PC-3 (cell line): Measurements from ENCODE around the gene LIPT2.

ENCODE experiments used
- EZH2phosphoT487 ChIP-seq: fragments of 300-600 bp; sonication (generic); IDR thresholded peaks from 2 replicates; pipeline ENCODE4 v1.6.1; 2018; ENCODE audit warnings: mild to moderate bottlenecking, antibody characterized with exemption, low read length, borderline replicate concordance
- TF ChIP-seq, protein P1 (sequence below): fragments of 300-600 bp; sonication (generic); conservative IDR thresholded peaks from 2 replicates; pipeline ENCODE4 v1.5.1; 2017; ENCODE audit warnings: antibody characterized with exemption, low read depth, mild to moderate bottlenecking, low read length

DNA sequence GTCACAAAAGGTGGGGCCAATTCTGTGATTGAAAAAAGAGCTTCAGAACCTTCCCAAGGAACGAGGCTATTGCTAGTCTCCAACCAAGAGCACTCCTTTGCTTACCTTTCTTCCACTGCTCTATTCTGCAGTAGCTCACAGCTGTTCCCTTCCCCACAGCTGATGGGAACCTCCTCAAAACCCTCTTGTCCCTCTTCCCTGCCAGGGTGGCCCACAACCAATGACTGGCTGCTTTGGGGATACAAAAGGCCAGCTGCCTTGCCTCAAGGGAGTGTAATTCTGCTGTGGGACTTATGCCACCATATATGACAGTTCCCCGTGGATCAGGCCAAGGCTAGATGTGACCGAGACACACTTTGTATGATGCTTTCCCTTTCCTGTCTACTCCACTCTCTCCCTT, 41.2 kb downstream of the LIPT2 start:
- TF ChIP-seq, protein P1, sequence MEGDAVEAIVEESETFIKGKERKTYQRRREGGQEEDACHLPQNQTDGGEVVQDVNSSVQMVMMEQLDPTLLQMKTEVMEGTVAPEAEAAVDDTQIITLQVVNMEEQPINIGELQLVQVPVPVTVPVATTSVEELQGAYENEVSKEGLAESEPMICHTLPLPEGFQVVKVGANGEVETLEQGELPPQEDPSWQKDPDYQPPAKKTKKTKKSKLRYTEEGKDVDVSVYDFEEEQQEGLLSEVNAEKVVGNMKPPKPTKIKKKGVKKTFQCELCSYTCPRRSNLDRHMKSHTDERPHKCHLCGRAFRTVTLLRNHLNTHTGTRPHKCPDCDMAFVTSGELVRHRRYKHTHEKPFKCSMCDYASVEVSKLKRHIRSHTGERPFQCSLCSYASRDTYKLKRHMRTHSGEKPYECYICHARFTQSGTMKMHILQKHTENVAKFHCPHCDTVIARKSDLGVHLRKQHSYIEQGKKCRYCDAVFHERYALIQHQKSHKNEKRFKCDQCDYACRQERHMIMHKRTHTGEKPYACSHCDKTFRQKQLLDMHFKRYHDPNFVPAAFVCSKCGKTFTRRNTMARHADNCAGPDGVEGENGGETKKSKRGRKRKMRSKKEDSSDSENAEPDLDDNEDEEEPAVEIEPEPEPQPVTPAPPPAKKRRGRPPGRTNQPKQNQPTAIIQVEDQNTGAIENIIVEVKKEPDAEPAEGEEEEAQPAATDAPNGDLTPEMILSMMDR, result no peak
- TF ChIP-seq EZH2phosphoT487, result no peak
